H1 (cell line): Measurements from ENCODE around the gene FIGNL1. TPM values are rescaled to one million over a fixed set of nuclear protein-coding genes. Genes with fewer than 3 reads are reported as not detected.
"Not testable (repeated sequence)": the region's sequence is repeated elsewhere in the genome, so short reads cannot be mapped to it uniquely, and the experiment has no call there.

ENCODE experiments used
- CTCF ChIA-PET: fragments of 300-600 bp; sonication (Branson Sonifier 250); formaldehyde crosslinking; loops from one replicate; lab custom pipeline; 2021; ENCODE audit not compliant: partially characterized antibody; lab: Charles Lee
- POLR2A ChIA-PET: fragments of 300-600 bp; sonication (Branson Sonifier 250); formaldehyde crosslinking; loops from one replicate; lab custom pipeline; 2021; ENCODE audit warnings: inconsistent platforms; ENCODE audit not compliant: partially characterized antibody; lab: Charles Lee
- DNase-seq, 2 experiments: peaks; one replicate each; pipeline versions ENCODE4 v3.0.0 to v3.0.0-alpha.2; 2010 to 2022; ENCODE audit warnings: low spot score in 2 of 2, low read depth in 1 of 2, mixed read lengths in 1 of 2
- FAIRE-seq: peaks from 2 replicates; lab custom pipeline; 2011; peaks lifted over from hg19 to GRCh38; lab: Jason Lieb, UNC
- H2AFZ ChIP-seq: 2 replicates; pipeline ENCODE4 v1.8.1; 2012; ENCODE audit warnings: low read length, inconsistent platforms
- H2AK5ac ChIP-seq: 2 replicates; pipeline ENCODE4 v1.6.1; 2013; ENCODE audit warnings: low read depth, low read length
- H2BK120ac ChIP-seq: replicated peaks from 2 replicates; pipeline ENCODE3; 2013; ENCODE audit warnings: low read depth, low read length, inconsistent platforms
- H2BK12ac ChIP-seq: 2 replicates; pipeline ENCODE4 v1.6.1; 2013; ENCODE audit warnings: low read depth, low read length
- H2BK15ac ChIP-seq: 2 replicates; pipeline ENCODE4 v1.6.1; 2013; ENCODE audit warnings: low read length
- H2BK20ac ChIP-seq: 2 replicates; pipeline ENCODE4 v1.6.1; 2013; ENCODE audit warnings: low read length
- H2BK5ac ChIP-seq: 2 replicates; pipeline ENCODE4 v1.6.1; 2013; ENCODE audit warnings: low read depth, low read length
- H3K14ac ChIP-seq: 2 replicates; pipeline ENCODE4 v1.6.1; 2013; ENCODE audit warnings: inconsistent platforms; ENCODE audit not compliant: insufficient read length
- H3K18ac ChIP-seq: 2 replicates; pipeline ENCODE4 v1.6.1; 2013; ENCODE audit warnings: low read length; ENCODE audit errors: extremely low read depth
- H3K23ac ChIP-seq: 2 replicates; pipeline ENCODE4 v1.6.1; 2013; ENCODE audit warnings: inconsistent platforms; ENCODE audit not compliant: insufficient read length
- H3K23me2 ChIP-seq: 2 replicates; pipeline ENCODE4 v1.6.1; 2013; ENCODE audit warnings: low read depth, low read length
- H3K27ac ChIP-seq: 2 replicates; pipeline ENCODE4 v1.6.1; 2011; ENCODE audit warnings: low read depth, low read length, inconsistent platforms
- H3K27me3 ChIP-seq, 4 experiments: replicated peaks in 1 of 4; 1 replicate in 1 of 4; 2 replicates in 3 of 4; pipeline versions ENCODE4 v1.6.1 to v1.8.1; 2011 to 2013; ENCODE audit warnings: low read length in 3 of 4, mild to moderate bottlenecking in 3 of 4, inconsistent platforms in 2 of 4, mixed read lengths in 2 of 4, moderate library complexity in 1 of 4; ENCODE audit not compliant: control insufficient read depth in 3 of 4, insufficient read depth in 3 of 4; ENCODE audit errors: extremely low read depth in 1 of 4
- H3K36me3 ChIP-seq, 4 experiments: 2 replicates each; pipeline versions ENCODE4 v1.6.1 to v1.8.1; 2011 to 2013; ENCODE audit warnings: mild to moderate bottlenecking in 4 of 4, low read length in 3 of 4, moderate library complexity in 2 of 4, control low read depth in 1 of 4, inconsistent platforms in 1 of 4; ENCODE audit not compliant: insufficient read depth in 4 of 4, control insufficient read depth in 2 of 4
- H3K4ac ChIP-seq: replicated peaks from 2 replicates; pipeline ENCODE3; 2013; ENCODE audit warnings: low read length, low read depth, mixed read lengths, inconsistent platforms; ENCODE audit not compliant: insufficient read length
- H3K4me1 ChIP-seq, 4 experiments: replicated peaks in 1 of 4; 1 replicate in 1 of 4; 2 replicates in 3 of 4; pipeline versions ENCODE4 v1.6.1 to v1.8.1; 2011 to 2013; ENCODE audit warnings: low read length in 3 of 4, inconsistent platforms in 2 of 4, mixed read lengths in 1 of 4; ENCODE audit not compliant: insufficient read depth in 4 of 4, control insufficient read depth in 3 of 4
- H3K4me2 ChIP-seq, 2 experiments: 2 replicates each; pipeline versions ENCODE4 v1.6.1 to v1.8.1; 2011 to 2013; ENCODE audit warnings: low read depth in 2 of 2, low read length in 2 of 2, control low read depth in 1 of 2, inconsistent platforms in 1 of 2, mild to moderate bottlenecking in 1 of 2; ENCODE audit not compliant: insufficient read depth in 1 of 2
- H3K4me3 ChIP-seq, 4 experiments: fragments of 200-600, 300-600 bp in 1 of 4; sonication (generic), shearing (Covaris generic), sonication (Bioruptor Twin) in 1 of 4; 2 replicates each; pipeline versions ENCODE4 v1.5.1 to v1.8.1; 2011 to 2016; ENCODE audit warnings: low read length in 4 of 4, low read depth in 3 of 4, control low read depth in 2 of 4, inconsistent platforms in 2 of 4, mild to moderate bottlenecking in 2 of 4, mixed read lengths in 1 of 4, moderate library complexity in 1 of 4; ENCODE audit not compliant: insufficient read depth in 2 of 4; ENCODE audit errors: extremely low read depth in 1 of 4
- H3K56ac ChIP-seq: replicated peaks from 2 replicates; pipeline ENCODE3; 2013; ENCODE audit warnings: low read depth, mild to moderate bottlenecking, mixed read lengths, low read length, inconsistent platforms; ENCODE audit not compliant: insufficient read length
- H3K79me1 ChIP-seq: 2 replicates; pipeline ENCODE4 v1.6.1; 2013; ENCODE audit warnings: low read depth, low read length, control low read depth
- H3K79me2 ChIP-seq, 2 experiments: 2 replicates each; pipeline versions ENCODE4 v1.6.1 to v1.8.1; 2012 to 2013; ENCODE audit warnings: low read length in 2 of 2, mild to moderate bottlenecking in 2 of 2, inconsistent platforms in 1 of 2; ENCODE audit not compliant: insufficient read depth in 2 of 2, control insufficient read depth in 1 of 2
- H3K9ac ChIP-seq, 4 experiments: replicated peaks in 1 of 4; 1 replicate in 1 of 4; 2 replicates in 3 of 4; pipeline versions ENCODE4 v1.6.1 to v1.8.1; 2011 to 2013; ENCODE audit warnings: low read depth in 3 of 4, low read length in 3 of 4, control low read depth in 2 of 4, mild to moderate bottlenecking in 2 of 4, moderate library complexity in 2 of 4, inconsistent platforms in 1 of 4; ENCODE audit errors: extremely low read depth in 1 of 4
- H3K9me3 ChIP-seq, 2 experiments: 2 replicates each; pipeline versions ENCODE4 v1.6.1 to v1.8.1; 2012 to 2013; ENCODE audit warnings: mild to moderate bottlenecking in 2 of 2, moderate library complexity in 2 of 2, control low read depth in 1 of 2, inconsistent platforms in 1 of 2, low read depth in 1 of 2, low read length in 1 of 2, mixed read lengths in 1 of 2; ENCODE audit not compliant: insufficient read depth in 2 of 2
- H4K20me1 ChIP-seq, 2 experiments: replicated peaks in 1 of 2; 2 replicates each; pipeline versions ENCODE3 to v1.8.1; 2011 to 2013; ENCODE audit warnings: inconsistent platforms in 2 of 2, low read length in 2 of 2, mild to moderate bottlenecking in 1 of 2; ENCODE audit not compliant: insufficient read depth in 2 of 2, control insufficient read depth in 1 of 2
- H4K5ac ChIP-seq: 2 replicates; pipeline ENCODE4 v1.6.1; 2013; ENCODE audit warnings: low read length, low read depth, mixed read lengths, inconsistent platforms; ENCODE audit not compliant: insufficient read length
- H4K8ac ChIP-seq: 2 replicates; pipeline ENCODE4 v1.8.0; 2013; ENCODE audit warnings: mild to moderate bottlenecking, moderate library complexity, low read length, inconsistent platforms; ENCODE audit not compliant: insufficient read depth; ENCODE audit errors: extremely low read depth
- H4K91ac ChIP-seq: replicated peaks from 2 replicates; pipeline ENCODE3; 2013; ENCODE audit warnings: low read length, mixed read lengths, inconsistent platforms; ENCODE audit not compliant: insufficient read length
- WGBS, 2 experiments: shearing (Covaris generic) in 1 of 2; methylation state at CpG; one replicate each; pipeline versions ENCODE4 v1.1.6 to v1.1.7; 2013 to 2015; ENCODE audit warnings: low lambda C conversion rate in 2 of 2, mixed read lengths in 2 of 2, inconsistent platforms in 1 of 2, low coverage in 1 of 2, missing lambda C conversion rate in 1 of 2; ENCODE audit not compliant: insufficient replicate concordance in 2 of 2, insufficient coverage in 1 of 2, insufficient read length in 1 of 2; ENCODE audit errors: extremely low coverage in 1 of 2, missing lambda C conversion rate in 1 of 2; 5-methylcytosine and 5-hydroxymethylcytosine counted together
- polyA plus RNA-seq, 7 experiments: library from polyadenylated mRNA; depleted of rRNA in 3 of 7; stranded (reverse) in 5 of 7; unstranded in 2 of 7; fragments of >200 nt in 5 of 7; fragments of 200-250 nt in 2 of 7; gene quantifications; 1 replicate in 5 of 7; 2 replicates in 1 of 7; 4 replicates in 1 of 7; pipeline versions ENCODE4 v1.2.1 to v1.2.3, GENCODE V29; 2011 to 2013; ENCODE audit warnings: missing spikeins in 2 of 7, mixed read lengths in 2 of 7
- total RNA-seq: library from RNA; stranded (reverse); fragmentation: NEBNext Ultra II Directional; extraction: Animal tissue kit (Norgen Biotek cat#: 25700); gene quantifications from 2 replicates; pipeline ENCODE4 v1.2.1, GENCODE V29; 2021

Gene FIGNL1
- total and polyA plus RNA-seq, 2 of the 8 experiments (the other 6 are each of a cell fraction or from before 2014, with no cell fraction given): 6.5 to 9.9 TPM

GRCh38 chr7:50459183-50459582 is 9.0 kb upstream of the FIGNL1 start:
- H2BK15ac ChIP-seq, H4K91ac ChIP-seq, H3K4me3 ChIP-seq, H3K9me3 ChIP-seq, H2BK12ac ChIP-seq, H2AFZ ChIP-seq, H4K5ac ChIP-seq, H3K4me1 ChIP-seq, H3K9ac ChIP-seq, H2AK5ac ChIP-seq, H3K27ac ChIP-seq, H3K4me2 ChIP-seq, H3K27me3 ChIP-seq, H3K14ac ChIP-seq, H3K56ac ChIP-seq, POLR2A ChIA-PET, H3K79me2 ChIP-seq, H3K79me1 ChIP-seq, H3K23me2 ChIP-seq, H3K18ac ChIP-seq, H3K23ac ChIP-seq, H4K20me1 ChIP-seq, H3K4ac ChIP-seq, H3K36me3 ChIP-seq, H4K8ac ChIP-seq, DNase-seq, H2BK20ac ChIP-seq, FAIRE-seq, H2BK120ac ChIP-seq, CTCF ChIA-PET, H2BK5ac ChIP-seq: not testable (repeated sequence)
- 98% methylated on average over 7 of the region's 27 CpGs; no CpG with 5 or more reads in 1 of the 2 experiments for WGBS, 2 experiments

GRCh38 chr7:50458651-50459050 is 8.5 kb upstream of the FIGNL1 start:
- H3K9ac ChIP-seq, H4K5ac ChIP-seq, H3K14ac ChIP-seq, H3K79me2 ChIP-seq, H2BK5ac ChIP-seq, H3K18ac ChIP-seq, H3K9me3 ChIP-seq, H3K56ac ChIP-seq, FAIRE-seq, H2BK15ac ChIP-seq, CTCF ChIA-PET, H3K4me3 ChIP-seq, H3K23me2 ChIP-seq, DNase-seq, H3K36me3 ChIP-seq, H2AK5ac ChIP-seq, H4K20me1 ChIP-seq, H3K27me3 ChIP-seq, H2BK12ac ChIP-seq, H4K91ac ChIP-seq, H2BK20ac ChIP-seq, POLR2A ChIA-PET, H3K4ac ChIP-seq, H3K27ac ChIP-seq, H3K79me1 ChIP-seq, H3K23ac ChIP-seq, H2BK120ac ChIP-seq, H2AFZ ChIP-seq, H3K4me1 ChIP-seq, H3K4me2 ChIP-seq, H4K8ac ChIP-seq: not testable (repeated sequence)
- no CpG with 5 or more reads among the region's 4 CpGs for WGBS, 2 experiments
